ENCODE measurements around the gene NR1D1.

DNA sequence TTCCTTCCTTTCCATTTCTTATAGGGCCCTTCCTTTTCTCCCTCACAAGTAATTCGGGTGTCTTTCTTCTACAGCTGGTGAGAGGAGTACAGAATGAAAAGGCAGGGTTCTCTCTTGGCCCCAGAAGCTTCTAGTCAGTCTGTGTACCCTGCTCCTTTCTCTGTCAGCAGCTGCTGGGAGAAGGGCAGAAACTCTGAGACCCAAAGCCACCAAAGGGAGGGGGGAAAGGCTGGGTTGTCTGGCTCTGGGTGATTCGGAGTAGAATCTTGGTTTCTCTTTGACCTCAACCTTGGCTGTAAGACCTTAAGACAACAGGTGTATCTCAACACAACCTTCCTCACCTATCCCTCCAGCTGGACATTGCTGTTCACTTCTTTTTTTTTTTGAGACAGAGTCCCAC, 3.3 kb upstream of the NR1D1 start:
- TF ChIP-seq, protein P1, sequence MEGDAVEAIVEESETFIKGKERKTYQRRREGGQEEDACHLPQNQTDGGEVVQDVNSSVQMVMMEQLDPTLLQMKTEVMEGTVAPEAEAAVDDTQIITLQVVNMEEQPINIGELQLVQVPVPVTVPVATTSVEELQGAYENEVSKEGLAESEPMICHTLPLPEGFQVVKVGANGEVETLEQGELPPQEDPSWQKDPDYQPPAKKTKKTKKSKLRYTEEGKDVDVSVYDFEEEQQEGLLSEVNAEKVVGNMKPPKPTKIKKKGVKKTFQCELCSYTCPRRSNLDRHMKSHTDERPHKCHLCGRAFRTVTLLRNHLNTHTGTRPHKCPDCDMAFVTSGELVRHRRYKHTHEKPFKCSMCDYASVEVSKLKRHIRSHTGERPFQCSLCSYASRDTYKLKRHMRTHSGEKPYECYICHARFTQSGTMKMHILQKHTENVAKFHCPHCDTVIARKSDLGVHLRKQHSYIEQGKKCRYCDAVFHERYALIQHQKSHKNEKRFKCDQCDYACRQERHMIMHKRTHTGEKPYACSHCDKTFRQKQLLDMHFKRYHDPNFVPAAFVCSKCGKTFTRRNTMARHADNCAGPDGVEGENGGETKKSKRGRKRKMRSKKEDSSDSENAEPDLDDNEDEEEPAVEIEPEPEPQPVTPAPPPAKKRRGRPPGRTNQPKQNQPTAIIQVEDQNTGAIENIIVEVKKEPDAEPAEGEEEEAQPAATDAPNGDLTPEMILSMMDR (IDR thresholded peaks at IDR 0.05 in 8 of 11, conservative IDR thresholded peaks at IDR 0.05 in 3 of 11), result no peak
- no peak for TF ChIP-seq POLR2A (IDR thresholded peaks at IDR 0.05)
